HEK293 (cell line): ENCODE results near the gene INPP4B.
A peak's percentile ranks its signal among the peaks of the same experiment; 100 is the strongest.

ENCODE experiments used
- BCL11A ChIP-seq: fragments of 450-650 bp; formaldehyde crosslinking; IDR thresholded peaks from 2 replicates; pipeline ENCODE4 v1.5.1; 2016; ENCODE audit warnings: low read depth, missing biosample characterization, missing genetic modification characterization
- EGR2 ChIP-seq: fragments of 450-650 bp; formaldehyde crosslinking; IDR thresholded peaks from 2 replicates; pipeline ENCODE4 v1.5.1; 2016; ENCODE audit warnings: low read depth, missing biosample characterization, missing genetic modification characterization
- HIC1 ChIP-seq: fragments of 450-650 bp; formaldehyde crosslinking; IDR thresholded peaks from 2 replicates; pipeline ENCODE4 v1.5.1; 2016; ENCODE audit warnings: missing biosample characterization, missing genetic modification characterization
- IKZF3 ChIP-seq: fragments of 450-650 bp; IDR thresholded peaks from 2 replicates; pipeline ENCODE4 v1.5.0; 2018; ENCODE audit warnings: missing biosample characterization, mild to moderate bottlenecking, missing genetic modification characterization, moderate library complexity
- KLF1 ChIP-seq: fragments of 450-650 bp; formaldehyde crosslinking; IDR thresholded peaks from 2 replicates; pipeline ENCODE4 v1.5.1; 2016; ENCODE audit warnings: missing biosample characterization, missing genetic modification characterization
- KLF7 ChIP-seq: fragments of 450-650 bp; formaldehyde crosslinking; IDR thresholded peaks from 2 replicates; pipeline ENCODE4 v1.5.1; 2016; ENCODE audit warnings: missing biosample characterization, missing genetic modification characterization, borderline replicate concordance
- KLF8 ChIP-seq: fragments of 450-650 bp; formaldehyde crosslinking; IDR thresholded peaks from 2 replicates; pipeline ENCODE4 v1.5.1; 2016; ENCODE audit warnings: missing biosample characterization, missing genetic modification characterization
- PRDM2 ChIP-seq: fragments of 450-650 bp; formaldehyde crosslinking; IDR thresholded peaks from 2 replicates; pipeline ENCODE4 v1.5.1; 2016; ENCODE audit warnings: missing biosample characterization, missing genetic modification characterization, borderline replicate concordance
- PRDM4 ChIP-seq: fragments of 450-650 bp; formaldehyde crosslinking; IDR thresholded peaks from 2 replicates; pipeline ENCODE4 v1.5.1; 2017; ENCODE audit warnings: missing biosample characterization, missing genetic modification characterization
- REPIN1 ChIP-seq: fragments of 450-650 bp; formaldehyde crosslinking; IDR thresholded peaks from 2 replicates; pipeline ENCODE4 v1.5.1; 2017; ENCODE audit warnings: missing biosample characterization, missing genetic modification characterization, low read depth
- SALL2 ChIP-seq: fragments of 450-650 bp; formaldehyde crosslinking; IDR thresholded peaks from 2 replicates; pipeline ENCODE4 v1.5.0; 2017; ENCODE audit warnings: missing biosample characterization, mild to moderate bottlenecking, missing genetic modification characterization, borderline replicate concordance
- SP2 ChIP-seq: fragments of 450-650 bp; formaldehyde crosslinking; IDR thresholded peaks from 2 replicates; pipeline ENCODE4 v1.5.1; 2016; ENCODE audit warnings: missing biosample characterization, missing genetic modification characterization
- YY2 ChIP-seq: fragments of 450-650 bp; formaldehyde crosslinking; IDR thresholded peaks from 2 replicates; pipeline ENCODE4 v1.5.1; 2016; ENCODE audit warnings: missing biosample characterization, missing genetic modification characterization
- ZBTB1 ChIP-seq: fragments of 450-650 bp; formaldehyde crosslinking; IDR thresholded peaks from 2 replicates; pipeline ENCODE4 v1.5.1; 2016; ENCODE audit warnings: missing biosample characterization, missing genetic modification characterization
- ZBTB7A ChIP-seq: fragments of 450-650 bp; formaldehyde crosslinking; IDR thresholded peaks from 2 replicates; pipeline ENCODE4 v1.5.1; 2016; ENCODE audit warnings: low read depth, missing biosample characterization, missing genetic modification characterization
- ZNF174 ChIP-seq: fragments of 450-650 bp; formaldehyde crosslinking; IDR thresholded peaks from 2 replicates; pipeline ENCODE4 v1.5.0; 2017; ENCODE audit warnings: missing biosample characterization, mild to moderate bottlenecking, missing genetic modification characterization
- ZNF221 ChIP-seq: fragments of 450-650 bp; formaldehyde crosslinking; IDR thresholded peaks from 2 replicates; pipeline ENCODE4 v1.5.1; 2017; ENCODE audit warnings: missing biosample characterization, missing genetic modification characterization, borderline replicate concordance
- ZNF248 ChIP-seq: fragments of 450-650 bp; formaldehyde crosslinking; IDR thresholded peaks from 2 replicates; pipeline ENCODE4 v1.5.1; 2017; ENCODE audit warnings: missing biosample characterization, missing genetic modification characterization
- ZNF302 ChIP-seq: fragments of 450-650 bp; formaldehyde crosslinking; IDR thresholded peaks from 2 replicates; pipeline ENCODE4 v1.5.1; 2016; ENCODE audit warnings: missing biosample characterization, missing genetic modification characterization, low read depth
- ZNF335 ChIP-seq: fragments of 450-650 bp; formaldehyde crosslinking; conservative IDR thresholded peaks from 2 replicates; pipeline ENCODE4 v1.5.1; 2016; ENCODE audit warnings: missing biosample characterization, missing genetic modification characterization
- ZNF394 ChIP-seq: fragments of 450-650 bp; formaldehyde crosslinking; IDR thresholded peaks from 2 replicates; pipeline ENCODE4 v1.5.1; 2016; ENCODE audit warnings: missing biosample characterization, missing genetic modification characterization, mild to moderate bottlenecking, moderate library complexity, borderline replicate concordance
- ZNF514 ChIP-seq: fragments of 450-650 bp; formaldehyde crosslinking; IDR thresholded peaks from 2 replicates; pipeline ENCODE4 v1.5.1; 2016; ENCODE audit warnings: missing biosample characterization, missing genetic modification characterization
- ZNF610 ChIP-seq: fragments of 450-650 bp; formaldehyde crosslinking; IDR thresholded peaks from 2 replicates; pipeline ENCODE4 v1.5.1; 2016; ENCODE audit warnings: missing biosample characterization, missing genetic modification characterization, borderline replicate concordance
- ZNF654 ChIP-seq: fragments of 450-650 bp; formaldehyde crosslinking; IDR thresholded peaks from 2 replicates; pipeline ENCODE4 v1.5.1; 2016; ENCODE audit warnings: low read depth, missing biosample characterization, missing genetic modification characterization
- ZNF776 ChIP-seq: fragments of 450-650 bp; formaldehyde crosslinking; IDR thresholded peaks from 2 replicates; pipeline ENCODE4 v1.5.0; 2017; ENCODE audit warnings: missing biosample characterization, missing genetic modification characterization, borderline replicate concordance
- TF ChIP-seq, protein P1 (sequence below): fragments of 450-650 bp; formaldehyde crosslinking; IDR thresholded peaks from 2 replicates; pipeline ENCODE4 v1.5.1; 2016; ENCODE audit warnings: missing biosample characterization, missing genetic modification characterization
- TF ChIP-seq, protein P2 (sequence below): fragments of 450-650 bp; formaldehyde crosslinking; IDR thresholded peaks from 2 replicates; pipeline ENCODE4 v1.5.1; 2016; ENCODE audit warnings: missing biosample characterization, missing genetic modification characterization

INPP4B gene

GRCh38 chr4:142405021-142405694 lies 440.9 kb downstream of the INPP4B start (continued):
- TF ChIP-seq PRDM2 (tag by site-specific recombination) (no peak), HIC1 (tag by site-specific recombination) (0 out of 2 replicates have a peak, but pooled peaks have one; percentile 12), ZNF610 (no peak), KLF8 (tag by site-specific recombination) (0 out of 2 replicates have a peak, but pooled peaks have one; percentile 18), ZNF335 (tag by site-specific recombination) (peak; percentile 22; the same call in 1 of the 2 replicates), ZBTB1 (no peak), ZNF221 (tag by site-specific recombination) (no peak), PRDM4 (tag by site-specific recombination) (peak; percentile 36; the same call in 1 of the 2 replicates), ZNF654 (tag by site-specific recombination) (no peak), YY2 (no peak), BCL11A (no peak), SALL2 (tag by site-specific recombination) (no peak), SP2 (tag by site-specific recombination) (no peak), KLF7 (tag by site-specific recombination) (no peak), IKZF3 (tag by site-specific recombination) (0 out of 2 replicates have a peak, but pooled peaks have one; percentile 17), ZNF302 (tag by site-specific recombination) (no peak), ZNF776 (tag by site-specific recombination) (no peak), REPIN1 (no peak), ZNF394 (tag by site-specific recombination) (peak; percentile 59; the same call in 1 of the 2 replicates), ZNF248 (tag by site-specific recombination) (no peak), ZNF514 (tag by site-specific recombination) (no peak), KLF1 (no peak), ZBTB7A (tag by site-specific recombination) (no peak), EGR2 (tag by site-specific recombination) (no peak), ZNF174 (tag by site-specific recombination) (no peak)
- TF ChIP-seq, protein P1, sequence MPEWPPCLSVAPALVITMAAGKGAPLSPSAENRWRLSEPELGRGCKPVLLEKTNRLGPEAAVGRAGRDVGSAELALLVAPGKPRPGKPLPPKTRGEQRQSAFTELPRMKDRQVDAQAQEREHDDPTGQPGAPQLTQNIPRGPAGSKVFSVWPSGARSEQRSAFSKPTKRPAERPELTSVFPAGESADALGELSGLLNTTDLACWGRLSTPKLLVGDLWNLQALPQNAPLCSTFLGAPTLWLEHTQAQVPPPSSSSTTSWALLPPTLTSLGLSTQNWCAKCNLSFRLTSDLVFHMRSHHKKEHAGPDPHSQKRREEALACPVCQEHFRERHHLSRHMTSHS: no peak
- TF ChIP-seq, protein P2, sequence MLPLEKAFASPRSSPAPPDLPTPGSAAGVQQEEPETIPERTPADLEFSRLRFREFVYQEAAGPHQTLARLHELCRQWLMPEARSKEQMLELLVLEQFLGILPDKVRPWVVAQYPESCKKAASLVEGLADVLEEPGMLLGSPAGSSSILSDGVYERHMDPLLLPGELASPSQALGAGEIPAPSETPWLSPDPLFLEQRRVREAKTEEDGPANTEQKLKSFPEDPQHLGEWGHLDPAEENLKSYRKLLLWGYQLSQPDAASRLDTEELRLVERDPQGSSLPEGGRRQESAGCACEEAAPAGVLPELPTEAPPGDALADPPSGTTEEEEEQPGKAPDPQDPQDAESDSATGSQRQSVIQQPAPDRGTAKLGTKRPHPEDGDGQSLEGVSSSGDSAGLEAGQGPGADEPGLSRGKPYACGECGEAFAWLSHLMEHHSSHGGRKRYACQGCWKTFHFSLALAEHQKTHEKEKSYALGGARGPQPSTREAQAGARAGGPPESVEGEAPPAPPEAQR (tag by site-specific recombination): no peak
